Putamen (tissue), 1 donor: Measurements from ENCODE around the gene ABCC4.

Experiments used
- DNase-seq: peaks from one replicate; pipeline ENCODE4 v3.0.0-alpha.2; 2016; ENCODE audit warnings: low spot score

The ABCC4 gene

GRCh38 chr13:95039415-95039814 lies 261.8 kb downstream of the ABCC4 start:
- DNase-seq: no peak

GRCh38 chr13:95038949-95039348 lies 262.3 kb downstream of the ABCC4 start:
- no peak for DNase-seq

- no peak for DNase-seq
Observed at GRCh38 chr13:95035311-95036109, 265.7 kb downstream of the ABCC4 start.

- DNase-seq: no peak
Observed at GRCh38 chr13:95033890-95034289, 267.4 kb downstream of the ABCC4 start.

GRCh38 chr13:95032121-95032520 lies 269.1 kb downstream of the ABCC4 start:
- no peak for DNase-seq

- DNase-seq: no peak
Observed at GRCh38 chr13:95030821-95031343, 270.4 kb downstream of the ABCC4 start.

GRCh38 chr13:95027638-95028037 lies 273.6 kb downstream of the ABCC4 start:
- DNase-seq: no peak

- DNase-seq: no peak
Observed at GRCh38 chr13:95025116-95025515, 276.1 kb downstream of the ABCC4 start.

GRCh38 chr13:95023405-95023804 lies 277.8 kb downstream of the ABCC4 start:
- DNase-seq: no peak

GRCh38 chr13:95020298-95020987 lies 280.8 kb downstream of the ABCC4 start:
- DNase-seq: no peak

- DNase-seq: no peak
Observed at GRCh38 chr13:95019886-95020285, 281.4 kb downstream of the ABCC4 start.

- no peak for DNase-seq
Observed at GRCh38 chr13:95007322-95007721, 293.9 kb downstream of the ABCC4 start.

GRCh38 chr13:95005300-95005699 lies 296.0 kb downstream of the ABCC4 start:
- DNase-seq: no peak

GRCh38 chr13:95003019-95003813 lies 298.0 kb downstream of the ABCC4 start:
- DNase-seq: no peak

- no peak for DNase-seq
Observed at GRCh38 chr13:95002126-95002525, 299.1 kb downstream of the ABCC4 start.

- no peak for DNase-seq
Observed at GRCh38 chr13:94999871-95000270, 301.4 kb downstream of the ABCC4 start.

- no peak for DNase-seq
Observed at GRCh38 chr13:94997126-94997525, 304.1 kb downstream of the ABCC4 start.

GRCh38 chr13:94996445-94996844 lies 304.8 kb downstream of the ABCC4 start:
- no peak for DNase-seq

- DNase-seq: no peak
Observed at GRCh38 chr13:94994506-94994905, 306.7 kb downstream of the ABCC4 start.

GRCh38 chr13:94993616-94994015 lies 307.6 kb downstream of the ABCC4 start:
- DNase-seq: no peak

GRCh38 chr13:94992036-94992960 lies 309.0 kb downstream of the ABCC4 start:
- DNase-seq: no peak
